Ovary (tissue), 3 donors: Measurements from ENCODE around the gene ALDH3B2.
"Not testable (repeated sequence)": the region's sequence is repeated elsewhere in the genome, so short reads cannot be mapped to it uniquely, and the experiment has no call there.

Experiments used
- EP300 ChIP-seq: sonication (generic); formaldehyde crosslinking; IDR thresholded peaks from one replicate; pipeline ENCODE4 v1.6.1; 2017; ENCODE audit warnings: antibody characterized with exemption
- TF ChIP-seq, protein P1 (sequence below), 3 donors: fragments of 450-650 bp in 2 of 3; fragments of 200-600 bp in 1 of 3; IDR thresholded peaks; one replicate each; pipeline versions ENCODE4 v1.5.1 to v1.8.0; 2016 to 2022; ENCODE audit warnings: antibody characterized with exemption in 3 of 3, mild to moderate bottlenecking in 1 of 3
- donor health status: DM: no; HTN: no; CAD: no.

DNA sequence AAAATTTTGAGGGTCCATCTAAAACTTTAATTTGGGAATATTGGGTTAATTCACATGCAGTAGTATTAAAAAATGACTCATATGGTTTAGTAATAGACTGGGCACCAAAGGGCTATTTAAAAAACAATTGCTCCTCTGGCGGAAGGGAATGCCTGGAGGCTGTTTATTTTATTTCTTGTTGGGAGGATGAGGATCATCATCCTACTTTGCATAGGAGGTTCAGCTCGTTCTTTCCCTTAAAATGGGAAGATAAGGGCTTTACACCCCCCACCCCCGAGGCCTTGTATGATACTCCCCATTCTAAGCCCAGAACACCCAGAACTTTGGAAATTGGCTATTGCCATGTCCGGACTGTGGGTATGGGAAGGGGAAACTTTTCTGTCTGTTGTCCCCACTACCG, 29.3 kb upstream of the ALDH3B2 start:
- TF ChIP-seq EP300: not testable (repeated sequence)
- TF ChIP-seq, protein P1, sequence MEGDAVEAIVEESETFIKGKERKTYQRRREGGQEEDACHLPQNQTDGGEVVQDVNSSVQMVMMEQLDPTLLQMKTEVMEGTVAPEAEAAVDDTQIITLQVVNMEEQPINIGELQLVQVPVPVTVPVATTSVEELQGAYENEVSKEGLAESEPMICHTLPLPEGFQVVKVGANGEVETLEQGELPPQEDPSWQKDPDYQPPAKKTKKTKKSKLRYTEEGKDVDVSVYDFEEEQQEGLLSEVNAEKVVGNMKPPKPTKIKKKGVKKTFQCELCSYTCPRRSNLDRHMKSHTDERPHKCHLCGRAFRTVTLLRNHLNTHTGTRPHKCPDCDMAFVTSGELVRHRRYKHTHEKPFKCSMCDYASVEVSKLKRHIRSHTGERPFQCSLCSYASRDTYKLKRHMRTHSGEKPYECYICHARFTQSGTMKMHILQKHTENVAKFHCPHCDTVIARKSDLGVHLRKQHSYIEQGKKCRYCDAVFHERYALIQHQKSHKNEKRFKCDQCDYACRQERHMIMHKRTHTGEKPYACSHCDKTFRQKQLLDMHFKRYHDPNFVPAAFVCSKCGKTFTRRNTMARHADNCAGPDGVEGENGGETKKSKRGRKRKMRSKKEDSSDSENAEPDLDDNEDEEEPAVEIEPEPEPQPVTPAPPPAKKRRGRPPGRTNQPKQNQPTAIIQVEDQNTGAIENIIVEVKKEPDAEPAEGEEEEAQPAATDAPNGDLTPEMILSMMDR (IDR thresholded peaks at IDR 0.05): not testable (repeated sequence)
